NCI-H128 (cell line): ENCODE data around the gene PEX14.

Source experiments
- DNase-seq: peaks from one replicate; lab custom pipeline; 2025; ENCODE audit not compliant: unreplicated experiment; lab: John Stamatoyannopoulos, UW

PEX14 gene

DNA sequence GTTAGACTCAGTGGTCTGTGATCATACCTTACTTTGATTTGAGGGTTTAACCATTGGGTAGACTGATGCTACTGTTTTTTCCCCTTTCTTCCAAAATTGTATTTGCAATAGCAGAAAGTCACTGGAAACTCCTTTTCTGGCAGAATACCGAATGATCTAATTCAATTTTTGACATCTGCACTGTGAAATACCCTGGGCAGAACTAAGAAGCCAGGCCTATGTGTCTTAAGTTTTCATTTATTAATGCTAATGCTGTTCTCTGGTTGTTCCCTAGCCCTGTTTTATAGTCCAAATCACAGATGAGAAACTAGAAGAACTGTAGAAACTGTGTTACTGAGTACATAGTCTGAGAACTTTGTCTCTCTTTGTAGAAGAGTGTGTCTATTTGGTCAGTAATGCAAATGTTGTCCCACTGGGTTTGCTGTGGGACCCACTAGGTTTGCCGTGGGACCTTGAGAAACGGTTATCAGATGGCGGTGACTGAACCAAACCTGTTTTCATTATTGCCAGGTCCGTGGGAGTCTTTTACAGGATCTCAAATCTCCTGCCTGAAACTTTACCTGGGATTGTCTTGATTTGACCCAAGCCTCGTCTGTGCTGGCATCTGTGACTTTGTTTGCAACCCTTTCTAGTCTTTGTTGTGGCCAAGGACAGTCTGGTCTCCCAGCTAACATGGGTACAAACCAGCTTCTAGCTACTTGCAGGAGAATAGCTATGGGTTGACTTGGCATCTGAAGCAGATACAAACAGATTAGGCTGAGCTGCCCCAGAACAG, 41.4 kb downstream of the PEX14 start:
- no peak for DNase-seq

DNA sequence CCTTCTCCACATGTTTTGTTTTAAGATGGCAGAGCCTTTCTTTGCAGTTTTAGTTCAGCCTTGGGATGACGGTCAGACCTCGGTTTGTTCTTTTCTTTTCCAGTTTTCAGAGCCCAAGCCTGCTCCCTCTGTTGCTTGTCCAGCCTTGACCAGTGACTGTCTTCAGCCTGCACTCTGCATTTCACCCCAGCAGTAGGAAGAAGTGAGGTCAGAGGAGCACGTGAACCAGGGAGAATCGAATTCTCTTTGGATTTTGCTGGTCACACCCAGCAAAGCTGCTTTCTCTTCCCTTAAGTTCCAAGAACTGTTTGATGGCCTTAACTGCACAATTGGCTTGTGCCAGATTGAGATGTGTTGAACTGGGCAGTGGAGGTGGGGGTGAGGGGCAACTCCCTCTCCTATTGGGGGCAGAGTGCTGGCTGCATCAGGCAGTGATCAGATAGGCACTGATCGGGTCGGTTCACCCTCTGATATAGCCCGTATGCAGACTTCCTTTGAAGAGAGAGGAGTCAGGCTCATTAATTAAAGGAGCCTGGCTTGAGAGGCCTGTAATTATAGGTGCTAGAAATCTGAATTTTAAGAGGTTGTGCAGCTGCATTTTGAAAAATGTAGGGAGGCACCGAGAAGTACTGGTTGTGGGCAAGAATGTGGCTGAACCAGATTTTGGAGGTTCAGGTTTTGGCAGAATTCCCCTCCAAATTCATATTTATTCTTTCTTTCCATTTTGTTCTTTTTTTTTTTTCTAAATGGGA, 42.4 kb downstream of the PEX14 start:
- DNase-seq: no peak

DNA sequence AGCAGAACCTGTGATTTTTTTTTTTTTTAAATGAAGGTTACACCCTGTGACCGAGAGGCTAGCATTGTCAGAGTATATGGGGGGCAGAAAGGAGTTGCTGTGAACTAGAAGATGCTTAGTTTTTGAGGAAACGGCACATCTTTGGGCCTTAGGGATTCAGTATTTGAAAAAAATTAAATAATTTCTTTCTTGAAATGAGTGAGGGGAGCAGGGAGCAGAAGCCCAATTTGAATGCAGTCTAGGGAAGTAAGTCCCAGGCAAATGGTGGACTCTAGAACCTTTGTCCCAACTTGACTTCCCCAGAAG, 42.9 kb downstream of the PEX14 start:
- no peak for DNase-seq

DNA sequence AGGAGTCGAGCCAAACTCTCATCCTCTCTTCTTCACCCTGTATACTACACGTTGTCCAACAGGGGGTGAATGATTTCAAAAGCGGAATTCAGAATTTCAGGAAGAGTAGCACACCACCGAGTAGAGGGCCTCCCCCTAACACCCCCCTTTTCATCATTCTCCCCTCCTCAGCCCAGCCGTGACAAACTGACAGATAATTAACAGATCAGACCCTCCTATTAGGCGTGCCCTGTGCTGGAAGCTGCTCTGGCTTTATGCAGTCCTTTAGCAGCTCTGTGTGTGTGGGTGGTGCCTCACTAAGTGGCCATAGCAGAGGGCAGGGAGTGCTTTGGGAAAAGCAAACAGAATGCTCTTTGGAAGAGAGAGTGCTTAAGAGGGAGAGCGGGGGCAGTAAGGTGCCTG, 44.3 kb downstream of the PEX14 start:
- DNase-seq: peak; percentile 69

GRCh38 chr1:10520497-10520896, 45.7 kb downstream of the PEX14 start:
- DNase-seq: no peak

- no peak for DNase-seq
Observed at GRCh38 chr1:10520952-10521351, 46.2 kb downstream of the PEX14 start.

GRCh38 chr1:10521537-10522157, 46.9 kb downstream of the PEX14 start:
- no peak for DNase-seq

- DNase-seq: no peak
Observed at GRCh38 chr1:10522322-10522860, 47.6 kb downstream of the PEX14 start.

DNA sequence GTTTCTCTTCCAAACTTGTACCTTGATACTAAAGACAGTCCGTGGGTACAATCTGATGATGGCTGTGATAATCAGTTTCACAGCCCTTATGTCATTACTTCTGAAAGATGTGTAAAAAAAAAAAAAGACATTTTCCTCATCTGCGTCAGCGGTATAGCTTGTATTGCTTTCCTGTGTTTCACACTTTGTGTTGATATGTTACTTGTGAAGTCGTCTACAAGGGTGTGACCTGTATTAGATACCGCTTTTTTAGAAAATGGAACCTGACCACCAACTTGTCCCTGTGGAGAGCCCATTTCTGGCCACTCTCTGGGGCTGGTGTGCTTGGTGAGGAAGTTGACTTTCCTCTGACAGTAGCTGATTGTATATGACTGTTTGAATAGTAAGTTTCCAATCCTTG, 50.5 kb downstream of the PEX14 start:
- DNase-seq: no peak

GRCh38 chr1:10528066-10529014, 53.6 kb downstream of the PEX14 start:
- DNase-seq: no peak

- no peak for DNase-seq
Observed at GRCh38 chr1:10529091-10529490, 54.3 kb downstream of the PEX14 start.

- DNase-seq: no peak
Observed at GRCh38 chr1:10529765-10530164, 55.0 kb downstream of the PEX14 start.

DNA sequence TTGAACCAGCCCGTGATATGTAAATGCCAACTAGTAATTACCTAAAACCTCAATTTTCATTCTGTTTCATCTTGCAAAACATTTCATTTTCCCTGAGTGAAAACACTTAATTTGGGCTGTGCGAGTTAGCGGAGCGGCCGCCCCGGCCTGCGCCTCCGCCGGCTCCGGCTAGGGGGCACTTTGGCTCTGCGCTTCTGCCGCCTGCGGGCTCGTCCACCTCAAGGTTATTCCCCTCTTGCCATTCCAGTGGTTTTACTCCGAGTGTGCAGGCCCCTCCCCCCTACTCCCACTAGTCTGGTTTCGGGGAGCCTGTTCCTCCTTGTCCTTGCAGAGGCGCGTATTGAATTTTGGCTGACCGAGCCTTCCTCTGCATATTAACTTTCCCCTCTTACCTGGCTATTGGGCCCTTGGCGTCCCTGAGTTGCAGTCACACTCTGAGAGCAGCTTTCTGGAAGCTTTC, 55.6 kb downstream of the PEX14 start:
- no peak for DNase-seq

- DNase-seq: no peak
Observed at GRCh38 chr1:10530756-10531495, 56.2 kb downstream of the PEX14 start.

GRCh38 chr1:10532362-10532761, 57.6 kb downstream of the PEX14 start:
- no peak for DNase-seq

DNA sequence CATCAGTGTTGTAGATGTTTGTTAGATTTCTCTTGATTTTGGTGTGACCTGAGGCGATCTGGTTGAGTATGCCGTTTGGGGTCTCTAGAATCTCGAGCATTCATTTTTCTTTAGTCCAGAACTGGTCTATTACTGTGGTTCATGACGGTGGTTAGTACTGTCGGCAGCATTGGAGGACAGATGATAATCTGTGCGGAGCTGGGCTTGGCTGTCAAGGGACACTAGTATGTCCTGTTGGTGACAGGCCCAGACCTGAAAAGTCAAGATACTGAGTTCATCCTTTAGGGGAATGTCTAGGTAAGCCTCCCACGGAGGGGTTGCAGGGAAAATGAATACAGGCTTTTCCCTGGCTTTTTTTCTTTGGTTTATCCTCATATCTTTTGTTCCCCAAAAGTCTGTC, 59.8 kb downstream of the PEX14 start:
- DNase-seq: no peak

DNA sequence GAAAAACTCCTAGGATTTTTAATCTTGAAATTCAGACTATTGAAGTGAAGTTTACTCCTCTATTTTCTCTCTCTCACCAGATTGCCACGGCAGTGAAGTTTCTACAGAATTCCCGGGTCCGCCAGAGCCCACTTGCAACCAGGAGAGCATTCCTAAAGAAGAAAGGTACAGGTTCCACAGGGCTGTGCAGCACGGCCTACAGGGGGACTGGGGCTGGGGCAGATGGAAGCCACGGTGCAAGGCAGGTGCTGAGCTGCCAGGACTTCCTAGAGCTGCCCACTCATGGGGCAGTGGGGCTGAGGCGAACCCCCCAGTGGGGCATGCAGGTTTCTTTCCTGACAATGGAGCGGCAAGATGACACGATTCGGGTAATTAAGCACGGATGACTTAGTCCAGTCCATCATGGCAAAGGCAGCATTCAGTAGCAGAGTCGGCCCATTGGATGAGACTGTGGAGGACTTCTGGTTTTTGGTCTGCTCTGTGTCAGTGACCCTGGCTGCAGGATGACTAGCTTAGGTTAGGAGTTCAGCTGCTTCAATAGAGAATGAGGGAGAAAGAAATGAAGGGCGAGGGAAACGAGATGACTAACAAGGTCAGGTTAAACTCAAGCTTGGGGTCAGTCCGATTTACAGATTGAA, 61.5 kb downstream of the PEX14 start:
- DNase-seq: no peak

DNA sequence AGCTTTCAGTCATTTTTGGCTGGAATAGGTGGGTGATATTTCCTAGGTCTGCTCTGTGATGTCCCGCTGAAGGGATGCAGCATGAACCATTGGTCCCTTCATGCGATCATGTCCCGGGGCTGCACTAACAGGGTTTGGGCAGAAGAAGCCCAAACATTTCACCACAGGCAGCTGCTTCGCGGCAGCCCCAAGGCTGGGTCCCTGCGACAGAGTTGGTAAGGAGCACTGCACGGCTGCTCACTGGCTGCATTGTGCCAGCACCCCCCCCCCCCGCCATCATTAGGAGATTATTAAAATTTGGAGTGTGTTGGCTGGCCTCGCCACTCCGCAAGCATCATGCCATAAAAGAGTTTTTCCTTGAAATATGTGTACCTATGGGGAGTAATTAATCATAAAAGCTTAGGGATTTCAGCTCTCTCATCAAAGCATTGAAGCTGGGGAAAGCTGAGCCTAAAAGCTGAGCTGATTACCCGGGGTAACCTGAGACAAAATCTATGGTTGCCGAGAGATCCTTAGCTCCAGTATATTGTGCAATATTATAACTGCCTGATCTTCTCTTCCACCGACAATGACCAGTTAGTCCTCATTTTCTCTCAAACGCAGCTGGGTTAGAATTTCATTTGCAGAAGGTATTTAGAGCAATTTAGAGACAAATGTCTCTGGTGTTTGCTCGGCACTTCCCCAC, 62.5 kb downstream of the PEX14 start:
- DNase-seq: peak; percentile 88
